Activated T-cell treated with anti-CD3 and anti-CD28 coated beads, Interleukin-2, amount 50 U/mL, for 72 hours (primary cell): ENCODE data around the gene WDR62. TPM values are rescaled to one million over a fixed set of nuclear protein-coding genes. Genes with fewer than 3 reads are reported as not detected.

Experiments
- ATAC-seq, 2 donors: fragments of 150-1000 bp; cut with Tn5 transposase; replicated peaks in 1 of 2; 2 replicates each; pipeline ENCODE4 v1.10.0; 2021; ENCODE audit warnings: moderate library complexity in 2 of 2, mild to moderate bottlenecking in 1 of 2
- DNase-seq, 2 donors: peaks; one replicate each; pipeline ENCODE4 v3.0.0; 2021 to 2022; ENCODE audit warnings: mixed read lengths in 1 of 2
- H3K27ac Mint-ChIP-seq: one replicate; pipeline ENCODE4 v1.8.0; 2022; ENCODE audit warnings: mild to moderate bottlenecking, moderate library complexity, mixed read lengths
- H3K27me3 Mint-ChIP-seq: one replicate; pipeline ENCODE4 v1.8.0; 2022; ENCODE audit warnings: low read depth, mixed read lengths
- H3K36me3 Mint-ChIP-seq, 2 donors: one replicate each; pipeline ENCODE4 v1.8.0; 2022; ENCODE audit warnings: mixed read lengths in 2 of 2, mild to moderate bottlenecking in 1 of 2; ENCODE audit not compliant: insufficient read depth in 2 of 2
- H3K4me1 Mint-ChIP-seq: one replicate; pipeline ENCODE4 v1.8.0; 2022; ENCODE audit warnings: low read depth, mixed read lengths
- H3K4me3 Mint-ChIP-seq, 2 donors: one replicate each; pipeline ENCODE4 v1.8.0; 2022; ENCODE audit warnings: mild to moderate bottlenecking in 2 of 2, mixed read lengths in 2 of 2, moderate library complexity in 2 of 2
- H3K9me3 Mint-ChIP-seq, 2 donors: one replicate each; pipeline ENCODE4 v1.8.0; 2022; ENCODE audit warnings: mixed read lengths in 2 of 2
- total RNA-seq, 2 donors: library from RNA; stranded (reverse); gene quantifications; one replicate each; pipeline ENCODE4 v1.2.3, GENCODE V29; 2022

WDR62 gene
- 10 to 100 TPM; 19.8 to 21.6 TPM for total RNA-seq

GRCh38 chr19:36054733-36055686, at the start of gene WDR62:
WDR62 (plus strand) TSS chr19:36054897; CDS start chr19:36054972, 75 bp downstream.
- H3K27me3 Mint-ChIP-seq: no peaks in the 10 kb centered on the region
- H3K9me3 Mint-ChIP-seq: no peaks in the 10 kb centered on the region
- peaks cover 1 to 14% of the 10 kb centered on the region in 2 donors for H3K36me3 Mint-ChIP-seq
- peak within 1 kb of the TSS; percentile 92 to 94 for H3K4me3 Mint-ChIP-seq
- peak; percentile 97 for DNase-seq
- H3K4me1 Mint-ChIP-seq: peaks cover 35% of the 10 kb centered on the region
- peak; percentile 77 to 79 for ATAC-seq
- H3K27ac Mint-ChIP-seq: peak within 1 kb of the TSS; percentile 96

DNA sequence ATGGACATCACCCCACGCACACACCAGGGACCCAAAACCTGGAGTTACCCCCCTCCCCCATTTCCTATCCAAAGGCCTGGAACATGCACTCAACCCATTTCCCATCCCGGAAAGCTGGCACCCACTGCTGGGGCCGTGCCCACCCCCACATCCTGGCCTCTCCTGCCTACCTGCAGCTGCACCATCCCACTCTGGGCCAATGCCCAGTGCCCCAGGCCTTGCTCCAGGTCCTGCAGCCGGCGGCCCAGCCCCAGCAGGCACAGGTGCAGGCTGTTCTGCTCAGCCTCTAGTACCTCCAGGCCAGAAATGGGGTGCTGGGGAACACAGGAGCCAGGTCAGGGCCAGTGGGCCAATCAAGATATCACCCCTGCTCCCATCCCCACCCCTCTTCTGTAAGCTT, 47.7 kb upstream of the WDR62 start:
- Mint-ChIP-seq H3K4me3 (no peak overlapping the region), H3K4me1 (peaks cover 19% of the 10 kb centered on the region), H3K36me3 (peaks cover 0 to 3% of the 10 kb centered on the region in 2 donors), H3K27ac (no peak overlapping the region), H3K27me3 (no peaks in the 10 kb centered on the region), H3K9me3 (no peaks in the 10 kb centered on the region)
- DNase-seq (no peak), ATAC-seq (no peak)

- no peak within 1 kb of the TSS for H3K27ac Mint-ChIP-seq
- ATAC-seq: no peak
- H3K4me1 Mint-ChIP-seq: peaks cover 29% of the 10 kb centered on the region
- H3K4me3 Mint-ChIP-seq: peak within 1 kb of the TSS; percentile 40 to 62
- DNase-seq: no peak
- no peaks in the 10 kb centered on the region for H3K9me3 Mint-ChIP-seq
- H3K27me3 Mint-ChIP-seq: no peaks in the 10 kb centered on the region
- peaks cover 0 to 1% of the 10 kb centered on the region in 2 donors for H3K36me3 Mint-ChIP-seq
Measured at GRCh38 chr19:36008336-36008978, 46.2 kb upstream of the WDR62 start, which contains the start of gene SYNE4. SYNE4 (minus strand) TSS chr19:36008813; CDS start chr19:36008681, 132 bp downstream.

- DNase-seq (peak; percentile 73 to 74), ATAC-seq (peak; percentile 24 to 46)
- Mint-ChIP-seq H3K9me3 (no peaks in the 10 kb centered on the region), H3K27ac (no peak overlapping the region), H3K27me3 (no peaks in the 10 kb centered on the region), H3K4me3 (peak overlapping the region; percentile 40 to 62), H3K36me3 (peaks cover 1 to 3% of the 10 kb centered on the region in 2 donors), H3K4me1 (peaks cover 36% of the 10 kb centered on the region)
Measured at GRCh38 chr19:36009220-36009619, 45.5 kb upstream of the WDR62 start.

DNA sequence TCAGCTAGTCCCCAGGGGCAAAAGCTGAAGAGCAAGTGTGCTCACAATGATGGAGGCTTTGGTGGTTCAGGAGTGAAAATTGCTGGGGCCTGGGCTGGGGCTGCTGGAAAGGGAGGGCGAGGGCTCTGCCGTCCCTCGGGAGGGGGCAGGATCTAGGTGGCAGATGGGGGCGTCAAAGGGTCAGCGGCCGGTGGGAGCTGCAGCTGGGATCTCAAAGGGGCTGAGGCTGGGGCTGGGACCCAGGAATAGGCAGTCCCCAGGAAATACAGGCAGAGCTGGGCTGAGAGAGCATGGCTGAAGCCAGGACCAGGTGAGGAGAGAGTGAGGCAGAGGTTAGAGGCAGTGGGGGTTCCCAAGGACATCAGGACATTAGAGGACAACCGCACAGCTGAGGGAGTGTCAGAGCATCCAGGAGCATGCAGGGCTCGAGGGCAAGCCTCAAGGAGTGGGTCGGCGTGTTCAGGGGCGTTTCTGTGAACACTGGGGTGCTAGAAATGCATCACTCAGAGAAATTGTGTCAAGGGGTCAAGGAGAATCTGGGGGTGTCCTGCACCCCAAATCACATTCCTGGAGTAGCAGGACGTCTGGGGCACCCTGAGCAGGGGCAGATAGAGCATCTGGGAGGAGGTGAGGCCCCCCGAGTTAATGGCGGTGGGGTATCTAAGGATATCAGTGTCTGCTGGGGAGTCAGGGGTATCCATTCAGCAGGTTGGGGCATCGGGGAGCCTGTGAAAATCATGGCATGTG, 44.9 kb upstream of the WDR62 start:
- H3K4me3 Mint-ChIP-seq: peak overlapping the region; percentile 40 to 62
- no peaks in the 10 kb centered on the region for H3K27me3 Mint-ChIP-seq
- no peaks in the 10 kb centered on the region for H3K9me3 Mint-ChIP-seq
- peaks cover 42% of the 10 kb centered on the region for H3K4me1 Mint-ChIP-seq
- H3K36me3 Mint-ChIP-seq: peaks cover 3 to 6% of the 10 kb centered on the region in 2 donors
- DNase-seq (no peak), ATAC-seq (no peak)
- no peak overlapping the region for H3K27ac Mint-ChIP-seq

GRCh38 chr19:36010402-36010801, 44.3 kb upstream of the WDR62 start:
- H3K27ac Mint-ChIP-seq: no peak overlapping the region
- no peaks in the 10 kb centered on the region for H3K27me3 Mint-ChIP-seq
- DNase-seq (no peak), ATAC-seq (no peak)
- peaks cover 48% of the 10 kb centered on the region for H3K4me1 Mint-ChIP-seq
- no peak overlapping the region for H3K4me3 Mint-ChIP-seq
- H3K36me3 Mint-ChIP-seq: peaks cover 3 to 6% of the 10 kb centered on the region in 2 donors
- H3K9me3 Mint-ChIP-seq: no peaks in the 10 kb centered on the region

GRCh38 chr19:36013280-36014011, 41.3 kb upstream of the WDR62 start:
- peak overlapping the region; percentile 95 to 99 for H3K4me3 Mint-ChIP-seq
- H3K27me3 Mint-ChIP-seq: no peaks in the 10 kb centered on the region
- peaks cover 52% of the 10 kb centered on the region for H3K4me1 Mint-ChIP-seq
- peak in 1 of 2 donors; percentile 10 for DNase-seq
- H3K36me3 Mint-ChIP-seq: peaks cover 4 to 6% of the 10 kb centered on the region in 2 donors
- ATAC-seq: no peak
- peak overlapping the region; percentile 95 for H3K27ac Mint-ChIP-seq
- H3K9me3 Mint-ChIP-seq: no peaks in the 10 kb centered on the region

GRCh38 chr19:36014012-36014924, 40.4 kb upstream of the WDR62 start, which contains the start of gene ALKBH6:
ALKBH6 (minus strand) TSS chr19:36014213; CDS start chr19:36013397, 816 bp downstream.
- DNase-seq (peak; percentile 100), ATAC-seq (peak; percentile 97 to 98)
- Mint-ChIP-seq H3K36me3 (peaks cover 4 to 6% of the 10 kb centered on the region in 2 donors), H3K4me1 (peaks cover 46% of the 10 kb centered on the region), H3K27me3 (no peaks in the 10 kb centered on the region), H3K4me3 (peak within 1 kb of the TSS; percentile 95 to 99), H3K9me3 (no peaks in the 10 kb centered on the region), H3K27ac (peak within 1 kb of the TSS; percentile 95)

- Mint-ChIP-seq H3K9me3 (no peaks in the 10 kb centered on the region), H3K27me3 (no peaks in the 10 kb centered on the region), H3K4me3 (no peak overlapping the region), H3K4me1 (peaks cover 18% of the 10 kb centered on the region), H3K27ac (no peak overlapping the region), H3K36me3 (peaks cover 3 to 6% of the 10 kb centered on the region in 2 donors)
- no peak for ATAC-seq
- no peak for DNase-seq
Measured at GRCh38 chr19:36019061-36019670, 35.5 kb upstream of the WDR62 start.

DNA sequence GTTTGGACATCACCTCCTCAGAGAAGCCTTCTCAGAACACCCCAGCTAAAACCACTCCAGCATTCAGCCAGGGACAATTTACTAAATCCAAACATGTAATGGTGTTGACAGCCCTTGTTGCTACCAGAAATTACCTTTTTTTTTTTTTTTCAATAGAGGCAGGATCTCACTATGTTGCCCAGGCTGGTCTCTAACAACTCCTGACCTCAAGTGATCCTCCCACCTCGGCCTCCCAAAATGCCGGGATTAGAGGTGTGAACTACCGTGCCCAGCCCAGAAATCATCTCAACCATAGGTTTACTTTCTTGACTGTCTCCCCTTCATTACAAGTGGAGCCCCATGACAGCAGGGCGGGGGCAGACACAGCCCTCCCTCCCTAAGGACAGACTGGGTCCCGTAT, 31.3 kb upstream of the WDR62 start:
- DNase-seq: no peak
- H3K4me3 Mint-ChIP-seq: no peak overlapping the region
- peaks cover 0 to 3% of the 10 kb centered on the region in 2 donors for H3K36me3 Mint-ChIP-seq
- no peaks in the 10 kb centered on the region for H3K4me1 Mint-ChIP-seq
- H3K27me3 Mint-ChIP-seq: no peaks in the 10 kb centered on the region
- H3K9me3 Mint-ChIP-seq: no peaks in the 10 kb centered on the region
- ATAC-seq: no peak
- no peak overlapping the region for H3K27ac Mint-ChIP-seq

- Mint-ChIP-seq H3K27ac (no peak overlapping the region), H3K4me1 (no peaks in the 10 kb centered on the region), H3K9me3 (no peaks in the 10 kb centered on the region), H3K4me3 (no peak overlapping the region), H3K27me3 (no peaks in the 10 kb centered on the region), H3K36me3 (peaks cover 1 to 3% of the 10 kb centered on the region in 2 donors)
- ATAC-seq (no peak), DNase-seq (no peak)
Measured at GRCh38 chr19:36025541-36025940, 29.2 kb upstream of the WDR62 start.
